Stomach (tissue), 9 donors: ENCODE measurements around the gene NSRP1. TPM values are rescaled to one million over a fixed set of nuclear protein-coding genes. Genes with fewer than 3 reads are reported as not detected.

Experiments used
- DNase-seq, 2 donors: peaks; one replicate each; pipeline versions ENCODE4 v3.0.0 to v3.0.0-alpha.2; 2013 to 2019
- H3K27ac ChIP-seq, 5 donors: fragments of 200-600 bp in 4 of 5; sonication (generic) in 4 of 5; one replicate each; pipeline ENCODE4 v1.5.1; 2013 to 2019; ENCODE audit warnings: mild to moderate bottlenecking in 1 of 5, moderate library complexity in 1 of 5
- H3K27me3 ChIP-seq, 3 donors: fragments of 200-600 bp; sonication (generic); one replicate each; pipeline ENCODE4 v1.5.1; 2017 to 2019; ENCODE audit warnings: mixed run types in 1 of 3
- H3K36me3 ChIP-seq, 4 donors: fragments of 200-600 bp; sonication (generic); 1 replicate in 3 of 4; 2 replicates in 1 of 4; pipeline ENCODE4 v1.5.1; 2016 to 2019
- H3K4me1 ChIP-seq, 4 donors: fragments of 200-600 bp; sonication (generic); one replicate each; pipeline ENCODE4 v1.5.1; 2016 to 2019
- H3K4me3 ChIP-seq, 4 donors: fragments of 200-600 bp; sonication (generic) in 3 of 4; one replicate each; pipeline ENCODE4 v1.5.1; 2016 to 2019; ENCODE audit warnings: mild to moderate bottlenecking in 1 of 4
- H3K9me3 ChIP-seq, 4 donors: fragments of 200-600 bp; sonication (generic); one replicate each; pipeline ENCODE4 v1.5.1; 2016 to 2019
- EP300 ChIP-seq: sonication (generic); formaldehyde crosslinking; IDR thresholded peaks from one replicate; pipeline ENCODE4 v1.6.1; 2017; ENCODE audit warnings: antibody characterized with exemption
- POLR2A ChIP-seq, 4 donors: fragments of 450-650 bp; IDR thresholded peaks; one replicate each; pipeline ENCODE4 v1.6.1; 2016; ENCODE audit warnings: antibody characterized with exemption in 4 of 4, control low read depth in 2 of 4, mild to moderate bottlenecking in 1 of 4, moderate library complexity in 1 of 4
- POLR2AphosphoS5 ChIP-seq, 3 donors: sonication (generic); formaldehyde crosslinking; IDR thresholded peaks; one replicate each; pipeline ENCODE4 v1.6.1; 2016; ENCODE audit warnings: antibody characterized with exemption in 3 of 3
- WGBS, 5 donors: extraction: QIAGEN DNeasy Blood & Tissue Kit in 3 of 5; methylation state at CpG; one replicate each; pipeline versions ENCODE4 v1.1.5 to v1.1.7; 2013 to 2018; 5-methylcytosine and 5-hydroxymethylcytosine counted together
- intact Hi-C: fragments of 100-400 bp; cut with DNase I; formaldehyde crosslinking; loops from one replicate; pipeline ENCODE4 v1.15.1; 2023; ENCODE audit warnings: low total_unique reads
- polyA plus RNA-seq, 3 donors: library from polyadenylated mRNA; stranded (reverse); fragments of 200-250 nt; gene quantifications; one replicate each; pipeline ENCODE4 v1.2.3, GENCODE V29; 2013
- total RNA-seq, 5 donors: library from RNA; depleted of rRNA; stranded (reverse); fragments of >200 nt; gene quantifications; one replicate each; pipeline versions ENCODE4 v1.1.0 to v1.2.3, GENCODE V29; 2014 to 2016
- TF ChIP-seq, protein P1 (sequence below), 7 experiments: fragments of 450-650 bp in 4 of 7; fragments of 200-600 bp in 3 of 7; sonication (generic) in 3 of 7; IDR thresholded peaks; one replicate each; pipeline ENCODE4 v1.5.1; 2016 to 2019; ENCODE audit warnings: antibody characterized with exemption in 7 of 7, control low read depth in 2 of 7, mild to moderate bottlenecking in 1 of 7
- donor health status: healthy with polysubstance abuse.
- donor health status: Bipolar disorder and iron deficiency.
- donor health status: healthy.

Gene NSRP1
- total and polyA plus RNA-seq, 8 donors: 5.4 to 110 (median 26.9) TPM

DNA sequence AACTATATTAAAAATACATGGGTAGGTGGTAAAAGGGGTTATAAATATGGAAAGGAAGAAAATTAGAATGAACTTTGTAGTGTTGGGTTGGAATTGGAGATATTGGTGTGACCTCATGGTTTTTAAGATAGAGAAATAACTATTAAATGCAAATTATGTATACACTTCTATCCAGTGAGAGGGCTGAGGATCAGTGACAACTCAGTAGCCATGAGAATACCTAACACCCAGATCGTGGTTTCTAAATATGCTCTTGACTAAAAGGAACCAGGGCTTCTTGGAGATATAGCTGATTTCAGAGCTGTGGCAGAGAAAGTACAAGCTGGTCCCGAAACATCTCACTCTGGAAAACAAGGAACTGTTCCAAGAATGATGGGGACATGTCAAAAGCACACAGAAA is 74.5 kb downstream of the NSRP1 start:
- TF ChIP-seq POLR2A (IDR thresholded peaks at IDR 0.05) (no peak), EP300 (no peak), POLR2AphosphoS5 (IDR thresholded peaks at IDR 0.05) (no peak)
- TF ChIP-seq, protein P1, sequence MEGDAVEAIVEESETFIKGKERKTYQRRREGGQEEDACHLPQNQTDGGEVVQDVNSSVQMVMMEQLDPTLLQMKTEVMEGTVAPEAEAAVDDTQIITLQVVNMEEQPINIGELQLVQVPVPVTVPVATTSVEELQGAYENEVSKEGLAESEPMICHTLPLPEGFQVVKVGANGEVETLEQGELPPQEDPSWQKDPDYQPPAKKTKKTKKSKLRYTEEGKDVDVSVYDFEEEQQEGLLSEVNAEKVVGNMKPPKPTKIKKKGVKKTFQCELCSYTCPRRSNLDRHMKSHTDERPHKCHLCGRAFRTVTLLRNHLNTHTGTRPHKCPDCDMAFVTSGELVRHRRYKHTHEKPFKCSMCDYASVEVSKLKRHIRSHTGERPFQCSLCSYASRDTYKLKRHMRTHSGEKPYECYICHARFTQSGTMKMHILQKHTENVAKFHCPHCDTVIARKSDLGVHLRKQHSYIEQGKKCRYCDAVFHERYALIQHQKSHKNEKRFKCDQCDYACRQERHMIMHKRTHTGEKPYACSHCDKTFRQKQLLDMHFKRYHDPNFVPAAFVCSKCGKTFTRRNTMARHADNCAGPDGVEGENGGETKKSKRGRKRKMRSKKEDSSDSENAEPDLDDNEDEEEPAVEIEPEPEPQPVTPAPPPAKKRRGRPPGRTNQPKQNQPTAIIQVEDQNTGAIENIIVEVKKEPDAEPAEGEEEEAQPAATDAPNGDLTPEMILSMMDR (IDR thresholded peaks at IDR 0.05): no peak
- Histone ChIP-seq H3K4me3 (no peak overlapping the region), H3K27ac (no peak overlapping the region), H3K4me1 (no peaks in the 10 kb centered on the region), H3K36me3 (peaks cover 0 to 25% (median 12%) of the 10 kb centered on the region in 4 donors), H3K9me3 (no peaks in the 10 kb centered on the region), H3K27me3 (no peaks in the 10 kb centered on the region)
- intact Hi-C loops: no loop called here
- no peak for DNase-seq
- WGBS, 5 donors: 67 to 79% (median 77%) methylated on average over 2 of the region's 2 CpGs

DNA sequence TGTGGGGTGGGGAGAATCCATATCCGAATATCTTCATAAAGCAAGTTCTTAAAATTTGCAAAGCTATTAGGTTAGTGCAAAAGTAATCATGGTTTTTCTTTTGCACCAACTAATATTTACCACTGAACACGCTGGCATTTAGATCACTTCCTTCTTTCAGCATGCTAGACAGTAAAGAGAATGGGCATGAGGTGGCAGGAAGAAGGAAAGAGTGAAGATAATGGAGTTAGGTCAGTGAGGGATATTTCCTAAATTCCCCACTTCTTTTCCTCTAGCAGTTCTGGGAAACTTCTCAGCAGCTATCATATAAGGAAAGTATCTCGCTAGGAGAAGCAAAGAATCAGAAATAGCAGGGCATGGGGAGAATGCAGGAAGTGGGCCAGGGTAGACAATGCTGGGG is 79.9 kb downstream of the NSRP1 start:
- WGBS, 5 donors: 55 to 72% (median 66%) methylated on average over 3 of the region's 3 CpGs
- Histone ChIP-seq H3K27me3 (peaks cover 0 to 8% (median 0%) of the 10 kb centered on the region in 3 donors), H3K27ac (no peak overlapping the region), H3K4me1 (no peaks in the 10 kb centered on the region), H3K36me3 (no peaks in the 10 kb centered on the region), H3K4me3 (no peak overlapping the region), H3K9me3 (no peaks in the 10 kb centered on the region)
- TF ChIP-seq, protein P1 (IDR thresholded peaks at IDR 0.05): no peak
- TF ChIP-seq EP300: no peak
- no peak for TF ChIP-seq POLR2A (IDR thresholded peaks at IDR 0.05)
- no peak for TF ChIP-seq POLR2AphosphoS5 (IDR thresholded peaks at IDR 0.05)
- intact Hi-C loops: no loop called here
- no peak for DNase-seq

DNA sequence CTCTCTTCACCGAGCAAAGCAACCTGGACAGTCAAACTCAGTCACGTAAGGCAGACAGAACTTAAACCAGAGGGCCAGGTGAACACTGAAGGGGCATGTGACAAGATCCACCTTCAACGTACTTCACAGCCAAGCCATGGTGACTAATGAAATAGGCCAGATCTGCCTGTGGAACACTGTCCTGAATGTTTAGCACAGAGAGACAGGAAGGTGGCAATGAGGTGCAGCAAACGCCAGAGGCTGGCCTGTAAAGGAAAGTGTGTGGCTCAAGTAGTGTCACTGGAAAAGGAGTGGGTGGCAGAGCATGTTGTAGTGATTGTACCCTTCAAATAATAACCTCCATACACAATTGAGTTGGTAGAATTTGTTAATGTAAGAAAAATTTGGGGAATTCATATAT is 80.8 kb downstream of the NSRP1 start:
- Histone ChIP-seq H3K36me3 (no peaks in the 10 kb centered on the region), H3K27ac (no peak overlapping the region), H3K4me1 (no peaks in the 10 kb centered on the region), H3K27me3 (peaks cover 0 to 17% (median 0%) of the 10 kb centered on the region in 3 donors), H3K4me3 (no peak overlapping the region), H3K9me3 (no peaks in the 10 kb centered on the region)
- DNase-seq: no peak
- TF ChIP-seq POLR2AphosphoS5 (IDR thresholded peaks at IDR 0.05) (no peak), POLR2A (IDR thresholded peaks at IDR 0.05) (no peak), EP300 (no peak)
- TF ChIP-seq, protein P1 (IDR thresholded peaks at IDR 0.05): no peak
- intact Hi-C loops: no loop called here
- WGBS, 5 donors: 75 to 86% (median 80%) methylated on average over 4 of the region's 4 CpGs

DNA sequence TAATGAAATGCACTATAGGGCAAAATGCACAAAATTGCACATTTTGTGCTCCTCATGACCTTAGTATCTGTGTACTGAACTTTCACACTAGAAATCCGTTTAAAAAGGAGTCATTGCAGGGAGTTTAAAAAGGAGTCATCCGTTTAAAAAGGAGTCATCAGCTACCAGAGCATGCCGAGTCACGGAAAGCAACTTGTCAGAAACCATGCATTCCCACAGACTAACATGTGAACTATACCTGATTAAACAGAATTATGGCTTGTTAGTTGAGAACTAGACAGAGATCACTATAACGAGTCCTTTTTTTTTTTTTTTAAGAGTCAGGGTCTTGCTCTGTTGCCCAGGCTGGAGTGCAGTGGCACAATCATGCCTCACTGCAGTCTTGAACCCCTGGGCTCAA is 83.0 kb downstream of the NSRP1 start:
- TF ChIP-seq EP300: no peak
- TF ChIP-seq, protein P1 (IDR thresholded peaks at IDR 0.05): no peak
- TF ChIP-seq POLR2AphosphoS5 (IDR thresholded peaks at IDR 0.05): no peak
- no peak for TF ChIP-seq POLR2A (IDR thresholded peaks at IDR 0.05)
- no peaks in the 10 kb centered on the region for H3K9me3 ChIP-seq
- H3K36me3 ChIP-seq: no peaks in the 10 kb centered on the region
- intact Hi-C loops: no loop called here
- H3K27me3 ChIP-seq: peaks cover 0 to 28% (median 0%) of the 10 kb centered on the region in 3 donors
- WGBS, 5 donors: 79 to 85% (median 81%) methylated on average over 5 of the region's 5 CpGs
- H3K27ac ChIP-seq: no peak overlapping the region
- H3K4me3 ChIP-seq: no peak overlapping the region
- no peak for DNase-seq
- no peaks in the 10 kb centered on the region for H3K4me1 ChIP-seq
